ENCODE data around the gene USP9X. TPM values are rescaled to one million over a fixed set of nuclear protein-coding genes. Genes with fewer than 3 reads are reported as not detected.

The USP9X gene
- total and polyA plus RNA-seq, 8 donors, result 55.6 to 86.0 (median 62.7) TPM

GRCh38 chrX:41241962-41242361 lies 156.7 kb downstream of the USP9X start:
- Histone ChIP-seq H3K36me3 (no peaks in the 10 kb centered on the region), H3K9me3 (no peaks in the 10 kb centered on the region), H3K27ac (no peak overlapping the region), H3K27me3 (peaks cover 0 to 6% of the 10 kb centered on the region in 2 donors), H3K4me3 (no peak overlapping the region), H3K4me1 (peaks cover 0 to 10% of the 10 kb centered on the region in 2 donors)
- intact Hi-C loops (cut with DNase I), result no loop called here
- TF ChIP-seq CTCF (IDR thresholded peaks at IDR 0.05), result no peak
- DNase-seq, result no peak
- ATAC-seq, result no peak

GRCh38 chrX:41245641-41246040 lies 160.4 kb downstream of the USP9X start:
- H3K27ac ChIP-seq, result no peak overlapping the region
- no peak for ATAC-seq

GRCh38 chrX:41250867-41251266 lies 165.6 kb downstream of the USP9X start:
- ATAC-seq (no peak), DNase-seq (no peak)
- peaks cover 0 to 3% of the 10 kb centered on the region in 2 donors for H3K27me3 ChIP-seq
- intact Hi-C loops (cut with DNase I), result no loop called here
- peaks cover 0 to 6% of the 10 kb centered on the region in 2 donors for H3K4me1 ChIP-seq
- H3K4me3 ChIP-seq, result no peak overlapping the region
- TF ChIP-seq CTCF (IDR thresholded peaks at IDR 0.05), result no peak
- no peaks in the 10 kb centered on the region for H3K9me3 ChIP-seq
- H3K36me3 ChIP-seq, result no peaks in the 10 kb centered on the region
- H3K27ac ChIP-seq, result no peak overlapping the region

More at GRCh38 chrX:41245641-41246040, 160.4 kb downstream of the USP9X start:
- Histone ChIP-seq H3K27me3 (peaks cover 0 to 6% of the 10 kb centered on the region in 2 donors), H3K4me3 (no peak overlapping the region), H3K36me3 (no peaks in the 10 kb centered on the region), H3K4me1 (no peaks in the 10 kb centered on the region), H3K9me3 (no peaks in the 10 kb centered on the region)
- no peak for TF ChIP-seq CTCF (IDR thresholded peaks at IDR 0.05)
- intact Hi-C loops (cut with DNase I), result no loop called here
- no peak for DNase-seq

GRCh38 chrX:41257801-41258200 lies 172.6 kb downstream of the USP9X start:
- TF ChIP-seq CTCF (IDR thresholded peaks at IDR 0.05), result no peak
- Histone ChIP-seq H3K27me3 (peaks cover 0 to 3% of the 10 kb centered on the region in 2 donors), H3K9me3 (no peaks in the 10 kb centered on the region), H3K36me3 (no peaks in the 10 kb centered on the region), H3K4me3 (no peak overlapping the region), H3K27ac (no peak overlapping the region), H3K4me1 (peaks cover 0 to 5% of the 10 kb centered on the region in 2 donors)
- DNase-seq (no peak), ATAC-seq (no peak)
- intact Hi-C loops (cut with DNase I), result no loop called here

- Histone ChIP-seq H3K9me3 (no peaks in the 10 kb centered on the region), H3K27ac (no peak overlapping the region), H3K36me3 (no peaks in the 10 kb centered on the region), H3K4me3 (no peak overlapping the region), H3K27me3 (peaks cover 0 to under 1% of the 10 kb centered on the region in 2 donors), H3K4me1 (peaks cover 0 to under 1% of the 10 kb centered on the region in 2 donors)
- no peak for DNase-seq
- intact Hi-C loops (cut with DNase I), result no loop called here
- no peak for ATAC-seq
- TF ChIP-seq CTCF (IDR thresholded peaks at IDR 0.05), result no peak
Measured at GRCh38 chrX:41258226-41258625, 173.0 kb downstream of the USP9X start.
